GM04504 (cell line): ENCODE results near the gene DYRK1B.
A peak's percentile ranks its signal among the peaks of the same experiment; 100 is the strongest.
"Not testable (repeated sequence)": the region's sequence is repeated elsewhere in the genome, so short reads cannot be mapped to it uniquely, and the experiment has no call there.

Source experiments
- DNase-seq: peaks from one replicate; pipeline ENCODE4 v3.0.0-alpha.2; 2012; ENCODE audit warnings: low read depth

Gene DYRK1B

DNA sequence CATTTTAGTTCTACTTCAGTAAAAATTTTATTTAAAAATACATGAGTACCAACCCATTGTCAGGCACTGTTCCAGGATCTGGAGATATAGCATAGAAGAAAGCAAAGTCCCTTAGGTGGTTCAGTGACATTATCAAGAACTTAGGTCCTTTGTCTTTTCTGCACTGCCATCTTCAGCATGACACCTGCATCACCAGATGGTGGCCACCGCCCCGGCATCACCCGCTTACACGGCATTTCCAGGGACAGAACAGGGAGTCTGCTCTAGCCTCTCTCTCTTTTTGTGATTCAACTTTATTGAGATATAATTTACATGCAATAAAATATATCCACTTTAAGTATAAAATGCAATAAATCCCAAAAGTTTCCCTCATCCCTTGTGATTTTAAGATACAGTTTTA lies 23.5 kb downstream of the DYRK1B start:
- no peak for DNase-seq

DNA sequence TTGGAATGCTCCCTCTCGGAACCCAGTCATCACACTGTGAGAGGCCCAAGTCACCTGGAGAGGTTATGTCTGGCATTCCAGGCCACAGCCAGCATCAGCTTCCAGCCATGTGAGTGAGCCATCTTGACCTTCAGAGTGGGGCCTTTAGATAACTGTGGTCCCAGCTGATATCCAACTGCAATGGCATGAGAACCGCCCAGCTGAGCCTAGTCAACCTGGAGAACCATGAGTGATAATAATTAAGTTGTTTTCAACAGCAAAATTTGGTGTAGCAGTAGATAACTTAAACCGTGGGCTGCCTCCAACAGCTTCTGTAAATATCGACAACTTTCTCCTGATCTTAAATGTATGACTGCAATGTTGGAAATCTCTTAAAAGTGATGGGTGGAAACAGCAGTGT lies 24.6 kb downstream of the DYRK1B start:
- no peak for DNase-seq

DNA sequence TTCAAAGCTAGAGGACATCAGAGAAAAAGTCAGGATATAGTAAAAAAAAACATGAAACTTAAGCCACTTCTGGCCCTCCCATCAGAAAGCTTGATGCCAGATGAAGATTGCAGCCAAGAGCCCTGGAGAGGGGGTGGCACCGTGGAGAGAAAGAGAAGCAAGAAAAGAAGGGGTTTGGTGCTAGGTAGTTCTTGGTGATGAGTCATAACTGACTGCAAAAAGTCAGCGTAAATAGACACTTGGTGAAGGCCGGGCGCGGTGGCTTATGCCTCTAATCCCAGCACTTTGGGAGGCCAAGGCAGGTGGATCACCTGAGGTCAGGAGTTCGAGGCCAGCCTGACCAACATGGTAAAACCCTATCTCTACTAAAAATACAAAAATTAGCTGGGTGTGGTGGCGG lies 25.3 kb downstream of the DYRK1B start:
- DNase-seq, result not testable (repeated sequence)

DNA sequence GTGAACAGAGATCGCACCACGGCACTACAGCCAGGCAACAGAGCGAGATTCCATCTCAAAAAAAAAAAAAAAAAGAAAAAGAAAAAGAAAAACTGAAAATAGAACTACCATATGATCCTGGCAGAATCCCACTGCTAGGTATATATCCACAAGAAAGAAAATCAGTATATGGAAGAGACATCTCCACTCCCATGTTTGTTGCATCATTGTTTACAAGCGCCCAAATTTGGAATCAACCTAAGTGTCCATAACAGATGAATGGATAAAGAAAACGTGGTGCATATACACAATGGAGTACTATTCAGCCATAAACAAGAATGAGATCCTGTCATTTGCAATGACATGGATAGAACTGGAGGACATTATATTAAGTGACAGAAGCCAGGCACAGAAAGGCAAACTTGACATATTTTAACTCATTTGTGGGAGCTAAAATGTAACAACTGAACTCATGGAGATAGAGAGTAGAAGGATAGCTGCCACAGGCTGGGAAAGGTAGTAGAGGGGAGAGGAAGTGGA lies 26.1 kb downstream of the DYRK1B start:
- no peak for DNase-seq

DNA sequence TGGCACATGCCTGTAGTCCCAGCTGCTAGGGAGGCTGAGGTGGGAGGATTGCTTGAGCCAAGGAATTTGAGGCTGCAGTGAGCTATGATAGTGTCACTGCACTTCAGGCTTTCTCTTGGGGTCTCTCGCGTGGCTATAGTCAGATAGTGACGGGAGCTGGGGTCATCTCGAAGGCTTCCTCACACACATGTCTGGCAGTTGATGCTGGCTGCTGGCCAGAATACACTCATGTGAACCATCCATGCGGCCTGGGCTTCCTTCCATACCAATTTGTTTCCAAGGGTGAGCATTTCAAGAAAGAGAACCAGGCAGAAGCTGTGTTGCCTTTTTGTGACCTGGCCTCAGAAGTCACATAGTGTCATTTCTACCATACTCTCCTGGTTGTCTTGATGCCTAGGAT lies 28.9 kb downstream of the DYRK1B start:
- DNase-seq, result no peak

DNA sequence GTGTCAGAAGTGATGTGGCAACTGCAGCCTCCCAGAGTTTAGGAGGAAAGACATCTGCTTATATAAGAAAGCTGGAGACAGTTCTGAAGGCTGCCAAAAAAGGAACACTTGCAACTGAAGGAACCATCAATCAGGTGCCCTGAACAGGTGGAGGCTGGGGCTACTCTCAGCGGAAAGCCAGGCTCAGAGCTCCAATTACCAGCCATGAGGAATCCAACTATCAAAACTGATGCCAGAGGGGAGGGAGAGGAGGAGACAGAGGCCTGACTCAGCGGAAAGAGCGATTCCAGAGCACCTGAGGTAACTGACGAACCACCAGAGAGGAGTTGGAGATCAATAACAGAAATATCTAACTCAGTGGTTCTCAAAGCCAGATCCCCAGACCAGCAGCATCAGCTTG lies 31.0 kb downstream of the DYRK1B start:
- no peak for DNase-seq

DNA sequence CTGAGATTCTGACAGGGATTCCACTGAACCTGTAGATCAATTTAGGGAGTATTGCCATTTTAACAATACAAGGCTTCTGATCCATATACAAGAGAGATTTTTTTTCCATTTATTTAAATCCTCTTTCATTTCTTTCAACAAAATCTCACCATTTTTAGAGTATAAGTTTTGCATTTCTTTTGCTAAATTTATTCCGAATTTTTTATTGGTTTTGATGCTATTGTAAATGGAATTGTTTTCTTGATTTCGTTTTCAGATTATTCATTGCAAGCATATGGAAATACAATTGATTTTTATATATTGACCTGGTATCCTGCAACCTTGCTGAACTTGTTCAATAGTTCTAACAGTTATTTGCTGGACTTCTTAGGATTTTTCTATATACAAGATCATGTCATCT lies 36.9 kb downstream of the DYRK1B start:
- DNase-seq, result no peak

DNA sequence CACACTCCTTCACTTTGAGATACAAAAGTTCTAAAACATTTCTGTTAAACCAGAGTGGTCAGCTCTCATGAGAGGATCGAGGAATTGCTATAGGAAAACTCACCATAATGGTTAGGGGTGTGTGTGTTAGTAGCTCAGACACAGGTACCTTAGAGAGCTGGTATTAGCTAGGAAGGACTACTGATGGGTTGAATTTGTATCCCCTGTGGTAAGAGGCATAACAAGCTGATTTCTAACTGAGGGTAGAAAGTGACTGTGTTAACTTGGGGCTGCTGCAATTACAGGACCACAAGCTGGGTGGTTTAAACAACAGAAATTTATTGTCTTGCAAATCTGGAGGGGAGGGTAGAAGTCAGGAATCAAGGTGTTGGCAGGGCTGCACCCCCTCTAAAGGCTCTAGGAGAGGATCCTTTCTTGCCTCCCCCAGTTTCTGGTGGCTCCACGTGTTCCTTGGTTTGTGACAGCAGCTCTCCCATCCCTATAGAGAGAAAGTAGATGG lies 37.9 kb downstream of the DYRK1B start:
- DNase-seq, result no peak

DNA sequence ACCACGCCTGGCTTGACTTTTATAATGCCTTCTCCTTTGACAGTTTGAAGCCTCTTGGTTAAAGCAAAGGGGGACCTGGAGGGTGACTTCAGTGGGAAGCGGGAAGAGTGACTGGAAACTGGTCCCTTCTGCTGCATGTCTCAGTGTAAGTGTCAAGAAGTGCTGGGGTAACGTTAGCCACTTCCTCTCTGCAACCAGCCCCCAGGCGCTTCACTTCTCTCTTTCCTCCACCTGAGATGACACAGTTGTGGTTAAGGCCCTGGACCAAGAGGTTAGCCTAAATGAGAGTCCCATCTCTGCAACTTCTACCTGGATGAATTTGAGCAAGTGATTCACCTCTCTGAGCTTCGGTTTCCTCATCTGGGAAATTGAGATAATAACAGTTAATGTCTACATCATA lies 39.0 kb downstream of the DYRK1B start:
- no peak for DNase-seq

DNA sequence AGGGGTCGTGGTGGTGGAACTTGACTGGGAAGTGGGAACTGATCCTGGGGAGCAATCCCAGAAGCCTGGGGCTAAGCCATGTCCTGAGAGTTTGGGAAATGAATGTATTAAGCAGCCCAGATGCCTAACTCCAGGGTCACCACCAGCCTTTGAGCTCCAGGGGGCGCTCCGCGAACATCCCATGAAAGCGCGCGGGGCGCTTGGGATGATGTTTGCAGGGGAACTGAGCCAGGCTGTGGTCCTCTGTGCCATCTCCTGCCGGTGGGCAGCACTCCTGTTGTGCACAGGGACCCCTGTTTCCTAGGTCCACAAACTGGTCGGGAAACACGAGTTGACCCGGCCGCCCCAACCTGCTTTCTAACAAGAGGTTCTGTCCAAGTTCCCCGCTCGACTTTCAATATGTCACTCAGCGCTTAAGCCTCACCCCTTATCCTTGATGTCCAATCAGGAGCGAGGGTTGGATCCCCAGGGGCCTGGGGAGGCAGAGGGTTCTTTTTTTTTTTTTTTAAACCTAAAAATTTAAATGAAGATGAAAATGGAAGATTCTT lies 40.9 kb downstream of the DYRK1B start:
- peak; percentile 58 for DNase-seq

DNA sequence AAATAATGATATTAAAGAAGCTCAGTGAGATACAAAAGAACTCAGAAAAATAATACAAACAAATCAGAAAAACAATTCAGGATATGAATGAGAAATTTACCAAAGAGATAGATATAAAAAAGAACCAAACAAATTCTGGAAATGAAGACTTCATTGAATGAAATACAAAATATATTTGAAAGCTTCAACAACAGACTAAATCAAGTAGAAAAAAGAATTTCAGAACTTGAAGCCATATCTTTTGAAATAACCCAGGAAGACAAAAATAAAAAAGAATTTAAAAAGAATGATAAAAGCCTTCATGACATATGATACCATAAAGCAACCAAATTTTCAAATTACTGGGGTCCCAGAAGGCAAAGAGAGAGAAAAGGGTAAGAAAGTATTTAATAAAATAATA lies 45.7 kb downstream of the DYRK1B start:
- no peak for DNase-seq

DNA sequence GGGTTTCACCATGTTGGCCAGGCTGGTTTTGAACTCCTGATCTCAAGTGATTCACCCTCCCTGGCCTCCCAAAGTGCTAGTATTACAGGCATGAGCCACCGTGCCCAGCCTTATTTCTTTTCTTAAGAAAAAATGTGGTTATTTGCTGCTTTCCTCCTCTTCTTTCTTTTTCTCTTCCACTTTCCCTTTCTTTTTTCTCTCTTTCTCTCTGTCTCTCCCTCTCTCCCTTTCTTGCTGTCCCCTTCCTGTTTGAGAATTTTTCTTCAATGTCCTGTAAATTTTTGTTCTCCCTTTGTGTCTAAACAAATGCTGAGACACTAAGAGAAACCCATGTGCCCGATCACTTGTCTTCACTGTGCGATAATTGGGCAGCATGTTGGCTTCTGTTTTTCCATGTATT lies 53.1 kb downstream of the DYRK1B start:
- DNase-seq, result no peak

DNA sequence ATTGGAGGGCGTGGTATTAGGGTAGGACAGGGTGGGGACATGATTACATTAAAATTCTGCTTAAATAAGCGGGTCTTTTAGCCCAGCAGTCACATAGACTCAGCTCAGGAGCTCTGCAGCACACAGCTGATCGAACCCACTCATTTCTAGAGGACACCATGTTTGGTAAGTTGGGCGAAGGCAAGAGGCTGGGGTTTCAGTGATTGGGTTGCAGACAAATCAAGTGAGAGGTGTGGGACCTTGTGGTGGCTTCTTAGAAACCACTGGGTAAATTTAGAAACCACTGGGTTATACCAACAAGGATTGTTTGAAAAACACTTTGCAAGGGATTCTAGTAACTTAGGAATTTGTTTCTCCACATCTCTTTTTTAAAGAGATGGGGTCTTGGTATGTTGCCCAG lies 55.2 kb downstream of the DYRK1B start, which contains the start of gene LEUTX:
LEUTX (plus strand) TSS at position 92 of the 400 bp plus-strand sequence; CDS start at position 159, 67 bp downstream.
- no peak for DNase-seq
